NK-92 (cell line): Measurements from ENCODE around the gene EPHA10.

ENCODE experiments used
- DNase-seq: peaks from one replicate; lab custom pipeline; 2025; ENCODE audit not compliant: unreplicated experiment; lab: John Stamatoyannopoulos, UW

Gene EPHA10

DNA sequence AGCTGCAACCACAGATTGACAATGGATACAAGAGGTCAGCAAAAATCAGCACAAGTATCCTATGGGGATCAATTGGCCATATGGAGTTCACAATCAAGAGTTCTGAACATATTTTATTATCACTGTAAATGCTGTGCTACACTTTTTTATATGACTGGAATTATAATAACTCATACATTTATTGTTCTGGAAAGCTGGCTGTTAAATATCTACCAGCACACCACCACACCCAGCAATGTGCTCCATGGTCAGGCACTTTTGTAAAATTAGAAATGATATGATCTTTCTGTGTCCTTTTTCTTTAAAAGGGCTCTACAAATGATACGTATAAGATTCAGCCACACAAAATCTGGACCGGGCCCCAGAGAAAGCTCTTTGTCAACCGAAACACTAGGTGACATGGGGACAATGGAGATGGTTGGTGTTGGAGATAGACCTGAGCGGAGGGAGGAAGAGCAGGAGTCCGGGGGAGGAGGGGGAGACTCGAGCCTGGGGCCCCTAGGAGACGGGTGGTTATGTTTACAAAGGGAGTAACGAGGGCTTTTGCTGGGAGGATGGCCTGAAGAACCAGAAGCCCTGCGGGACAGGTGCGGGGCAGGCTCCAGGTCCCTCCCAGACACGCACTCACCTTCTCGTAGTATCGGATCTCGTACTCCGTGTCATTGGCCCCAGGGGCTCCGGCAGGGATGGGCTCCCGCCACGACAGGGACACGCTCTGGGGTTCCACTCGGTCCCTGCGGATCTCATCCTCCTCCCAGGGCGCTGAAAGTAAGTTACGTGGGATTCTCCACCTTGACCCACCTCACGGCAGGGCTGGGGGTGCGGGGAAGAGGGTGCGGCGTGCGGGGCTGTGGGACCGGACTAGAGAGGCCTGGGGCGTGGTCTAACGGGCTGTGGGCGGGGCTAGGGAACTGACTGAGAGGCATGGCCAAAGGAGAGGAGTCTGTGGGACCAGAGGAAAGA, 30.0 kb downstream of the EPHA10 start:
- no peak for DNase-seq

DNA sequence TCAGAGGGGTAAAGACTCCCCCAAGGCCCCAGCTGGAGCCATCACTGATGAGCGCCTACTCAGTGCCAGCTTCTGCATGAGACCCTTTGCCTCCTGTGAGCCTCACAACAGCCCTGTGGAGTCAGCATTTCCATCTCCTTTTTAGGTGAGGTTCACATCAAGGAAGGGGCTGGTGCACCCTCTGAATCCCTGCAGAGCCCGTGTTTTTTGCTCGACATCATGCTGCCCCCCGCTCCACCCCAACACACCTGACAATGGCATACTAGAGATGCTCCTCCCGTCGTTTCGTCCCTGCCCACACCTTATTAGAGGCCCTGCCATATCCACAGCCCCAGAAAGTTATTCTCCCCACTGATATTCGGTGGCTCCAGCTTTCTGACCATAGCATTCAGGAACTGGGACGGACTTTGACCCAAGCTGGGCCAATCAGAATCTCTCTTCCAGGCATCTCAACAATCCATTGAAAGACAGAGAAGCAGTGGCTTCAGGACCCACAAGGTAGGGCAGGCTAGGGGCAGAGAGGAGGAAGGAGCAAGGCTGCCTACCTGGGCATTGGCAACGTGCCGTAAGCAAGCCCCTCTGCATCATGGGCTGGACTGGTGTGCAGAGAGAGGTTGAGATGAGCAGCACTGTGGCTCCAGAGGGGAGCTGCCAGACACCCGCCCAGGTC, 32.7 kb downstream of the EPHA10 start:
- DNase-seq: no peak

DNA sequence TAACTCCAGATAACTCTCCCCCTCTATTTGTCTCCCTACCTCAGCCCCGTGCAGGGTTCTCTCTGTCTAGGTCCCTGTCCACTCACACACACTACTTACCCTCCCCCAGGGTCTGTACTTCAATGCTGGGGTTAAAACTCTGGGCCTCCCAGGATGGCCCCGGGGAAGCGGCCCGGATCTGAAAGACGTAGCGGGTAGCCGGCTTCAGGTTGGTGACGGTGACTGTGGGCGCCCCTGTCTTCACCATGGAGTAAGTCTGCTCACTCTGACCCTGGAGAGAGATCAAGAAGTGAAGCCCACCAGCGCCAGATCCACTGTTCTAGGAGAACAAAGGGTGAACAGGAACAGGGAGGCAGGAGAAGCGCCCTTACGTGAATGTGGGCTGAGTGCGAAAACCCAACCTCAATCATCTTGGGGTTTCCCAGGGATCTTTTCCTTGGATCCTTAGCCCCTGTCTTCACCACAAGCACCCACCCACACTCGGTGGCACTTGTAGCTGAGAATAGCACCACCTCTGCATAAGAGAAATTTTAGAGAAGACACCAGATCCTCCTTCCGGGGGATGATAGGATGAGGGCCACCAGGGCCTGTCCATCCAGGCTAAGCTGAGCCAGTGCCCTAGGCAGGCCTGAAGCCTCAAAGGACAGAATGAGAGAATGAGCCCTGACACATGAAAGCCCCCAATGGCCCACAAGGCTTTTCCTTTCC, 33.5 kb downstream of the EPHA10 start:
- DNase-seq: no peak

DNA sequence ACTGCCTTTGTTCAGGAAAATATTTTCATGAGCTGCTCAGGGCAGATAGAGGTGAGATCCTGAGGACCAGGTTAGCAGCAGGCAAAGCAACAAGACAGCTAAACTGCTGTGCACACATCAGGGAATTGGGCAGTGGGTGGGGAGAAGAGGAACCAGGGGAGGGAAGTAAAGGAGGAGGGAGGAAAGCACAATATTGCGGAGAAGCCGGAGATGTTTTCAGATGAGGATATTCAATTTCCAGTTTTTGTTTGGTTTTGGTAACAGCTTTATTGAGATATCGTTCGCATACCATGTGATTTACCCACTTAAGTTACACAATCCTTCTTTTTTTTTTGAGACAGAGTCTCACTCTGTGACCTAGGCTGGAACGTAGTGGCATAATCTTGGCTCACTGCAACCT, 34.5 kb downstream of the EPHA10 start:
- DNase-seq: no peak

DNA sequence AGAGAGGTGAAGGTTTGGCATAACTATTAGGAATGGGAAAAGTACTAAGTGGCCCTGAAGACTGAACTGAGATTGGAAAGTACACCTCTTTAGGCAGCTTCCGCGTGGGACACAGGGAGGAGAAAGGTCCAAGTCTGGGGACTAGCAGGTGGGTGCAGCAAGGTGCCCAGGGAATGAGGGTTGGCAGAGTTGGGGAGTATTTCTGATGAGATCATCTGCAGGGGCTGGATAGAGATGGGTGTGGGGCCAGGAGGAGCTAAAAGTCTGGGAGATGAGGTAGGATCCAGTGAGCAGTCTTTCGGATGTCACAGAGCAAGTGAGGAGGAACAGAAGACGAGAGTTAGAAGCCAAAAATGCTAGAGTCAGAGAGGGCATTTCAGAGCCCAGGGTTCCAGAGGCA, 36.5 kb downstream of the EPHA10 start:
- DNase-seq: no peak

DNA sequence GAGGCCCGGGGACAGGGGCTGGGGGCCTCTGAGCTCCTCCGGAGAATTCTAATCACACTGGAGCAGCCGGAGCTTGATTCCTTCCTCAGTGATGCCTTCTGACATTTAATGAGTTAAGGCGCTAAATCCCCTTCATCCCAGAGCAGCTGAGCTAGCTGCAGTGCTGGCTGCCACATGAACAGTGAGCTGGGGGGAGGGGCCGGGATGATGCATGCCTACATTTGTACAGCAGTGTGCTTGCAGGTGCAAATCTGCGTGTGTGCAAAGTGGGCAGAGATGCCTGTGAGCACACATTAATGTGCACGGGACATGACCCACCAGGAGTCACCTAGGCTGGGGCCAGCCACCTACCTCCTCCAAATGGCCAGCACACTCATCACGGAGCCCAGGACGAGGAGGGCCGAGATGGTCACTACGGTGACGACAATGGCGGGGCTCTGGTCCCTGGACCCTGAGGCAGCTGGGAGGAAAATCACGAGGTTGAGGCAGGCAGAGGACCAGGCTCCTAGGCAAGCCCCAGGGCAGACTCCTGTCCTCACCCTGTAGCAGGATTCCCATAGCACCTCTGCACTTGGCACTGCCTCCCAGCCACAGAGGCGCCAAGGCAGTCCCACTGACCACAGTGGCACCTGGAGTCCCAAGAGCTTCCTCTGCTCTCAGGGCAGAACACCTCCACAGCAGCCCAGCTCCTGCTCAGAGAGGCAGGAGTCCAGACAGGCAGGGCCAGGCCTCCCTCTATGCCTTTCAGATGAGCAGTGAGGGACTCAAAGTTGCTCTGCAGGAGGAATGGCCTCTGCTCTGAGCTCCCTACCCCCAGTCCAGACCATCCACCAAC, 38.0 kb downstream of the EPHA10 start:
- DNase-seq: no peak

DNA sequence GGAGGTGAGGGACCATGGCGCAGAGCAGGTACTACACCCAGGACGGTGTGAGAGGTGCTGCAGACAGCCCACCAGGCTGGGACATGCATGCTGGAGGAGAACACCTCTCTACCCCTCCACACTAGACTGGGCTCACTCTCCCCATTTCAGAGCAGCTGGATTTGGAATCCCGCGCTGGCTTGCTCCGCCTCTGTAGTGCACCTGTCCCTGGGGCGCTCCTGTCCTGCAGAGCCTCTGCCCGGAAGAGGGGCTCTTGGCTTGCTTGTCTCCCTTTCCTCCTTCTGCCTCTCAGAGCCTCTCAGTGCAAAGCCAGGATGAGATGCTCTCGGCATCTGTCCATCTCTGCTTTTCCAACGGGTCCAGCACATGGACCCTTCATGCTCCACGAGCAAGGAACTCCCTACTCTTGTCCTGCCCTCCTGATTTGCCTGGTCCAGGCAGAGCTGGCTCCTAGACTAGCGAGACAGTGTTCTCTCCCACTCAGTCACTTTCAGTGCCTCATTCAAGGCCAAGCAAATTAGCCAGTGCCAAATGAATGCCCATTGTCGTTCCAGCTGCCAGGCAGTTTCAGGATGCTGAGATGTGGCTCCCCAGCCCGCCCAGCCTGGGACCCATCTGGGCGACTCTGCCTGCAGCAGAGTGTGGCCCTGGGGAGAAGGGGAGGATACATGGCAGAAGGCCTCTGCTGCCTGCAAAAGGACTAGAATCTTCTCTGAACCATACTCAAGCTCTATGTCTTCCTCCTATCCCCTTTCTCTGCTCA, 38.9 kb downstream of the EPHA10 start:
- no peak for DNase-seq

DNA sequence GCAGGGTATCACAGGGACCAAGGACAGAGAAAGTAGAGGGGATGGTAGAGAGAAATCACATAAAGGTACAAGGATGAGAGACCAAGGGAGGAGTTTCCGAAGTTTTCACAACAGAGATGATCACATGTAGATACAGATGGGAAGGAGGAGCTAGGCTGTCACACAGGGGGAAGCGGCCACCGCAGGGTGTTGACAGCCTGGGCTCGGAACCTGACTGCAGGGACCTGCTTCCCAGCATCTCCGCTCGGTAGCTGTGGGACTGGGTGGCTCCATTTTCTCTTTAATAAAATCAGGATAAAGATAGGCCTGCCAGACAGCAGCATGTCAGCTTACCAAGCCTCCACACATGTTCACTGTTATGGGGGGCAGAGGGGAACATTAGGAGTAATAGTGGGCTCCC, 40.3 kb downstream of the EPHA10 start:
- no peak for DNase-seq

DNA sequence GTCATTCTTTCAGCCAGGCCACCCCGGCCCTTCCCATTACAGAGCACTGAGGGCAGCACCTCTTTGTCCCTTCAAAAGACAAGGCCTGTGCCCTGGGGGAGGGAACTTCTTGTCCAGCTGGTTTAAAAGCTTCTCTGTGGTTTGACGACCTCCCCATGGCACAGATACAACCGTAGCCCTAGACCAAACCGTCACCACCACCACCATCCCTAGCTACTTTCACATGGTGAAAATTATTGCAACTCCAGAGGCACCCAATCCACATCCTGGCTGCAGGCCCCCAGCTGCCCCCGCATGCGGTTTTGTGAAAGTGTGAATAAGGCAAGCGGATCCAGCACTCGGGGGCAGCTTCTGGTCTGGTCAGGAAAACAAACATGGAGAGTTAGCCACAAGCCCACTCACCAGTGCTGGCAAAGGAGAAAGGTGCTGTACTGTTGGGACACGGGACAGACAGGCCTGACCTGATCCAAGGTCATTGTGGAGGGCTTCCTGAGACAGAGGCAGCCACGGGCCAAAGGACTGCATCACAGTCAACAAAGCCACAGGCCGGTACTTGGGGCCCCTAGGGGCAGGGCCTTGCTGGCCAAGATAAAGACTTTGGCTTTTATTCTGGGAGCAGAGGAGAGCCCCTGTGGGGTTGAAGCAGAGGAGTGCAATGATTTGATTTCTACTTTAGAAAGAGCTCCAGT, 41.4 kb downstream of the EPHA10 start:
- DNase-seq: no peak

DNA sequence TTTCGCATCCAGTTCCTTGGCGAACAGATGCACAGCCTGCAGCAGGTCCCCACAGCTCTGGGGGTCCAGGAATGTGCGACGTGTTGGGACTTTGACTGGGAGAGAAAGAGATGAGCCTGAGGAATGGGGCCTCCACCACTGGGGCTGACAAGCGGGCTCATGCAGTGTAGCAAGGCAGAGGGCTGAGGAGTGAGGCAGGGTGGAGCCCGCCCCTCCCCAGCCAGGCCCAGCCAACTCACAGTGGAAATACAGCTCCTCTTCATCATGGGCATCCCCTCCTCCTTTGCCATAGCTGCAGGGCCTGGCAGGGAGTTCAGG, 41.9 kb downstream of the EPHA10 start:
- DNase-seq: no peak

DNA sequence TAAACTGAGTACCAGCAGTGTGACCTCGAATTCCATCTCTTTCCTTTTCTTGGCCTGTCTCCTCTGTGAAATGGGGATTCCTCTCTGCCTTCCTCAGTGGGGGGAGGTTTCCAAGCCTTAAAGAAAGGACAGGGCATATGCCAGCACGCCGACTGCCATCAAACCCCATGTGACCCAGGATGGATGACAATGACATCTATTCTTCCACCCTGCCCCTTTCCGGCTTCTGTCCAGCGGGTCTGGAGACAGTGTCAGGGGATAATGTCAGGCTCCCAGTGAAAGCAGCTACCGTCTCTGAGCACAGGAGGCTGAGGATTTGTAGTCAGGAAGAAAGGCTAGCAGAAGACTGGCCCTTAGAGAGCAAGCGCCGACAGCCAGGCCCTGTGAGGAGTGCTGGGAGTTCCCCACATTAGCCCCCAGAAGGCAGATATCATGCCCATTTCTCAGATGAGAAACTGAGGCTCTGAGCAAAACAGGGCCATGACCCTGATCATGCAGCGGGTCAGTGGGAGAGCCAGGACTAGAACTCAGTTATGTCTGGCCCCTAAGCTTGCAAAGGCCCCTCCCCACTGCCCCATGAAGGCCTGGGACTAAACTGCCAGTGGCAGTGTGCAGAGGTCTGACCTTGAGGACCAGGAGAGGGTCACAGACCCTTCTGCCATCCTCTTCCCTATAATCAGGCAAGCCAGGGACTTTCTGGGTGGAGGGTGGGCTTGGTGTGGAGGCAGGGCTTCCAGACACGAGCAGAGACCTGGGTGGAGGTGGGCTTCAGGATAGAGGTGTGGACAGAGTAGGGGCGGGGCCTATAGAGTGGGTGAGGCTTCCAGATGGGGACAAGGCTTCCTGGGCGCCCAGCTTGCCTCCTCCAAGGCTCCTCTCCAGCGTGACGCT, 42.5 kb downstream of the EPHA10 start:
- no peak for DNase-seq

DNA sequence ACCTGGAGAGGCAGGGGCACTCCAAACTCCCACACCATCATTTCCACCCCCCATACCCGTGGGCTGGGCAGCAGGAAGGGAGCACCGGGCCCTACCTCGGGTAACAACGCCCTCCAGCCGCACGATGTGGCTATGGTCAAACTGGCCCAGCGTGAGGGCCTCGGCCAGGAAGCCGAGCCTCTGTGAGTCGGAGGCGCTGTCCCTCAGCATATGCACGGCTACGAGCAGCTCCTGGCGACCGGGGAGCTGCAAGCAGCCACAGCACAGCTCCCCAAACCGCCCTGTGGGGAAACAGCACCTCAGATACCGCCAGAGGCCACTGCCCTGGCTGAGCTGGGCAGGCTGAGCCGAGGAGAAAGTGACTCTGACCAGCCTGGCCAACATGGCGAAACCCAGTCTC, 43.4 kb downstream of the EPHA10 start:
- no peak for DNase-seq

DNA sequence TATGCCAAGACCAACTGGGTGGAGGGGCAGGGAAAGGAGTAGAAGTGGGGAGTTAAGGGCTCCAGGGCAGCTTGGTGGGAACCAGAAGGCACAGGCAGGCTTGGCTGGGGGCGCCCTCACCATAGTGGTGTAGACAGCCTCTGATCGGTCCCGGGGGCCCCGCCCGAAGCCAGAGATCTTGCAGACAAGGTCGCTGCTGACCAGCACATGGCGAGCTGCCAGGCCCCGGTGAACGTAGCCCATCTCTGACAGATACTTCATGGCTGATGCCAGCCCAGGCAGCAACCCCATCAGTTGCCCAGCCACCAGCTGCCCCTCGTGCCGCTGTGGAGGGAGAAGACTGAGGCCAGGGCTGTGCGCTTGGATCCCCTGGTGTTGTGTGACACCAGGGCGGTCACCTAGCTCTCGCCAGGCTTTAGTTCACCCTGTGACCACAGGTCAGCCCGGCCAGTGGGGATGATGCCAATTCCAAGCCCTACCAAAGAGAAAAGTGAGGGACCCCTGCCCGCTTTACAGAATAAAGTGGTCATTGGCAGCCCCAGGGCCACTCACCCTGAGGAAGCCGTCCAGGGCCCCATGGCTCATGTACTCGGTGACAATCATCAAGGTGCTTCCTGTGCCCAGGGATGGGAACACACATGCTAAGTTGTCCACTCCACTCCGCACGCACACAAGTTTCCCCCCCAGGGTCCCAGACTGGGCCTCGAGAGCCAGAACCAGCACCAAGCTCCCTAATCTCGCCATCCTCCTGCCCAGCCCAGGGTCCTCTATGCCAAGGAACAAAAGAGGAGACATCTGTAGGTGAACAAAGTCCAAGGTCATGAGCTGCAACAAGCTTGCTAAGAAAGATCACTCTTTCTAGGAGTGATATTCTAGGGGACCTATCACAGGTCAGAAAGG, 44.4 kb downstream of the EPHA10 start:
- DNase-seq: no peak

DNA sequence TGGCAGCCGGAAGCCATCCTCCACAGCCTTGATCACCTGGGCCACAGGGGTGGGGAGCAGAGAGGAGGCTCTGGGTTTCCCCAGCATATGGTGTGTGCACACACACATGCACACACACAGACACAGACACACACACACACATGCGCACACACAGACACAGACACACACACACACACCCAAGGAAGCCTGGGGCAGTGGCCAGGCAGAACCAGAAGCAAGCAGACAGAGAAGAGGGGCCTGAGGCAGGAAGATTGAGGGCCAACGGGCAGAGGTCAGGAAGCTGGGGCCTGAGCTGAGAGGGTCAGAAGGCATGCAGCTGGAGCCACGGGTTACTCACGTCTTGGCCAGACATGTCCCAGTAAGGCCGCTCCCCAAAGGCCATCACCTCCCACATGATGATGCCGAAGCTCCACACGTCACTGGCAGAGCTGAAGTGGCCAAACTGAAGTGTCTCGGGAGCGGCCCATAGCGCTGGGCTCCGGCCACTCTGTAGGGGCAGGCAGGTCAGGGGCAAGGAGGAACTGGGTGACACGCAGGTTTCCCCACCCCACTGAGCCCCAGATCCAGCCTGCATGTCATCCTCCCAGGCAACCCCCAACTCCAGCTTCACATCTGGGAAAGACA, 45.2 kb downstream of the EPHA10 start:
- no peak for DNase-seq

DNA sequence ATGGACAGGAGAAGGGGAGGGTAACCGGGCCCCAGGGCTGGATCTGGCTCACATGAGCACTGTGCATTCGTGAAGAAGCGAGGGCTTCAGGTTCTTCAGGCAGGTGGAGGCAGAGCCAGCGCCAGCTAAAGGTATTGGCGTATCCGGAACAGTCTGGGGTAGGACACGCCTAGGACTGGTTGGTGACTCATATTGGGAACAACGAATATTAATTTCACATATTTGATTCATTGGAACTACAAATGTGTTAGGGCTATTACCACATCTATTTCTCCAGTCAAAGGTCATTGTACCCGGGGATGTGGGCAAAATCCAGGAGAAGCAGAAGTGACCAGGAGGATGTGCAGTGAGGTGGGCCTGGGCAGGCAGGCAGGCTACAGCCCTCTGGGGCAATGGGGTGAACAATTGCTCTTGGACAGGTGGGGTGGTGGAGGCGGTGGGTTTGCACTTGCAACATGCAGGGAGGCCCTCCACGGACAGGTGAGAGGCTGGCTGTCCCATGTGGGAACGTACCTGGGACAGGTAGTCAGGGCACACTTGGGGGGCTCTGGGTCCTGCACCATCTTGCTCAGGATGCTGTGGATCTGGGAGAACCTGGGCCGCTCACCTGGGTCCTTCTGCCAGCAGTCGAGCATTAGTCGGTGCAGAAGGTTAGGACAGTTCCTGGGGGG, 45.9 kb downstream of the EPHA10 start:
- DNase-seq: no peak

DNA sequence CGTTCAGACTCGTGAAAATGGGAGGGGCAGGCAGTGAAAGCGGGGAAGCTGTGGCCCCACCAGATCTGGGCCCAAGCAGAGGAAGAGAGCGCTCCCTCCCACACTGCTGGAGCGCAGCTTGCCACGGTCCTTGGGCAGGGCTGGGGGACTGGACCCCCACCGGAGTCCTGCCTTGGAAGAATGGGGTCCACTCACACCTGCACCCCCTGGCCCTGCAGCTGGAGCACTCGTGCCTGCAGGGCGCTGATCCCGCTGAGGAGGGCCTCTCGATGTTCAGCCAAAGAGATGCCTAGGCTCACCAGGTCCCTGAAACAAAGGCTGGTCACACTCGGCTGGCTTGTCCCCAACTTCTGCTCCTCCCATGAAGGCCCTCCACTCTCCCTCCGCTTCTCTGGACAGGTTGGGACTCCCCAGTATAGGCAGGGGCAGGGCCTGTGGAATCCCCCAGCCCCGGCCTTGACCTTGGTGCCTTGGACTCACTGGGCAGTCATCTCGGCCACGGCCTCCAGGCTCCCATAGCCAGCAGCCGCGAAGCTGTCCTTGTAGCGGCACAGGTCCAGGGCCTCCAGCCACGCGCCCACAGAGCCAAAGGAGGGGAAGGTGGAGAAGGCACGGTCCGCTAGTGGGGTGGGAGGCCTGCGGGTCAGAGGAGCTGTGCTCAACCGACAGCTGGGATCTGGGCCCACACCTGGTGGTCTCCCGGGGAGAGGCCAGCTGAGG, 46.6 kb downstream of the EPHA10 start:
- DNase-seq: no peak
